Peyer's patch (tissue), 4 donors: Measurements from ENCODE around the gene TOPBP1.

Source experiments
- POLR2A ChIP-seq, 2 donors: fragments of 450-650 bp; IDR thresholded peaks; one replicate each; pipeline ENCODE4 v1.5.1; 2017; ENCODE audit warnings: antibody characterized with exemption in 2 of 2, mild to moderate bottlenecking in 2 of 2, moderate library complexity in 2 of 2
- TF ChIP-seq, protein P1 (sequence below), 6 experiments: fragments of 450-650 bp in 4 of 6; fragments of 200-600 bp in 2 of 6; sonication (generic) in 1 of 6; IDR thresholded peaks; one replicate each; pipeline ENCODE4 v1.5.1; 2017 to 2019; ENCODE audit warnings: antibody characterized with exemption in 6 of 6, mild to moderate bottlenecking in 3 of 6, moderate library complexity in 1 of 6

DNA sequence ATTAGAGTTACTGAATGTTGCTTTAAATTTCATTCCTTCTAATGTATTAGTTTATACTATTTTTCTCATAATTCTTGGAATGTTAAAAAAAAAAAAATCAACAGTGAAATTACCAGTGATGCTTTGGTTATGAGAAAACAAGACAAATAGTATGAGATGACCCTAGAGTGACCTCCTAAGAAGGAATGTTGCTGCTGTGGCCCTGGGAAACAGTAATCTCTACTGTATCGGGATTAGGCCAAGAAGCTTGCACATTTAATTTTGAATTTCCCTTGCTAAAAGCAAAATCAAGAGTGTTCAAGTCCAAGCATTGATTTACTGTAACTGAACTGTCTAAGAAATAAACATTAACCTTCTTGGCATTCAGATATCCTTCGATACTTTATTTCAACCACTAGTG is 18.1 kb downstream of the TOPBP1 start:
- TF ChIP-seq, protein P1, sequence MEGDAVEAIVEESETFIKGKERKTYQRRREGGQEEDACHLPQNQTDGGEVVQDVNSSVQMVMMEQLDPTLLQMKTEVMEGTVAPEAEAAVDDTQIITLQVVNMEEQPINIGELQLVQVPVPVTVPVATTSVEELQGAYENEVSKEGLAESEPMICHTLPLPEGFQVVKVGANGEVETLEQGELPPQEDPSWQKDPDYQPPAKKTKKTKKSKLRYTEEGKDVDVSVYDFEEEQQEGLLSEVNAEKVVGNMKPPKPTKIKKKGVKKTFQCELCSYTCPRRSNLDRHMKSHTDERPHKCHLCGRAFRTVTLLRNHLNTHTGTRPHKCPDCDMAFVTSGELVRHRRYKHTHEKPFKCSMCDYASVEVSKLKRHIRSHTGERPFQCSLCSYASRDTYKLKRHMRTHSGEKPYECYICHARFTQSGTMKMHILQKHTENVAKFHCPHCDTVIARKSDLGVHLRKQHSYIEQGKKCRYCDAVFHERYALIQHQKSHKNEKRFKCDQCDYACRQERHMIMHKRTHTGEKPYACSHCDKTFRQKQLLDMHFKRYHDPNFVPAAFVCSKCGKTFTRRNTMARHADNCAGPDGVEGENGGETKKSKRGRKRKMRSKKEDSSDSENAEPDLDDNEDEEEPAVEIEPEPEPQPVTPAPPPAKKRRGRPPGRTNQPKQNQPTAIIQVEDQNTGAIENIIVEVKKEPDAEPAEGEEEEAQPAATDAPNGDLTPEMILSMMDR (IDR thresholded peaks at IDR 0.05), result no peak
- TF ChIP-seq POLR2A (IDR thresholded peaks at IDR 0.05), result no peak
